Kidney tubule cell (primary cell): ENCODE results near the gene CLDN10.

ENCODE experiments used
- DNase-seq: peaks from one replicate; pipeline ENCODE4 v3.0.0-alpha.2; 2018; ENCODE audit warnings: low spot score

The CLDN10 gene

DNA sequence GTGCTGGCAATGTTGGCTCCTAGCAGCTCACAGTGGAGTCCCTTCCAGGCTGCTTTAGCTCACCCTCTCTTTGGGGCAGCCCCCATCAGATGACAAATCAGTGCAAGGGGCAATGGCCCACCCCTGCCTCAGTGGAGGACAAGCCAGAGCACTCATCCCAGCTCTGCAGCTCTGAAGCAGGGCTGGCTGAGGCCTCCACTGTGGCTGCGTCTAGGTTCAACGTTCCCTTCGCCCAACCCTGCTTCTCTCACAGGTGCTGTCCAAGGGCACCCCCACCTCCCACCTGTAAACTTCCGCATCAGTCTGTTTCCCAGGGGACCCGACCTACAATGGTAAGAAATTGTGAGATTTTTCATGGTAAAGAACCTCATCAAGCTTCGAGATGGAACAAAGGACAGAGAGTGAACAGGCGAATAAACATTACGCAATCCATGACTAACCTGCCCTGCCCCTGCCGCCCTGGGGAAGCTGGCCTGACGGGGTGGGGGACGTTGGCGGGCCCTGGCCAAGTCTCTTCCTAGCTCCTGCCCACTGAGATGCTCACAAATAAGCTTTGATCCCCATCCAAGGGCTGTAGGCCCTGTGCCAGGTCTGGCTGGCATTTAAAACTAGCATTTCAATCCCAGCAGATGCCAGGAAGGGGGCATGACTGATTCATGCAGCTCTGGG lies 51.5 kb downstream of the CLDN10 start:
- peak; percentile 86 for DNase-seq

GRCh38 chr13:95604556-95604915 lies 52.0 kb downstream of the CLDN10 start:
- DNase-seq: no peak

DNA sequence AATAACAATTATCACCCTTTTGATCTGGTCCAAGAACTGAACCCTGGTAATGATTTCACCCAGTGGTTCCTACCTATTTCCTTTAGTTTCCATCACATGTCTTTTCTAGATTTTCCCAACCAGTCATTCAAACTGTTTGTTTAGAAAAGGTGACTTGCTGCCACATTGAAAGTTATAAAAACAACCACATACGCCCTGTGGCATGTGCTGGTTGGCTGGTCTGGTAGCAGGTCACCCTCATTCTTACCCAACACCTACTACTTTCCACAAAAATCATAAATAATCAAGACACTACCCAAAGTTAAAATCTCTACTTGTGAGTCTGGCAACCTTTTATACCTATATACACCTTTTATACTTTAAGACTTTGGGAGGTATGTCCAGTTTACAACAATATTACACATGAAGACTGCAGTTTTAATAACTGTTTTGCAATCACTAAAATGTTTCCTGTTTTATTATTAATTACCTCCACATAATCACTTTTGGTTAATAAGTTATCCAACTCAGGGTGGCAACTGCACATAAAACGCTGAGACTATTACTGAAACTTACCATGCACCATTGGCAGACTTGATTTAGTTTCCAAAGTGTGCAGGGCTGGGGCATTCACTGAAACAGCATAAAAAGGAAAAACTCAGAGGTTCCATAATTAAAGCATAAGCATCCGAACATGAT lies 53.1 kb downstream of the CLDN10 start:
- DNase-seq: peak; percentile 76

GRCh38 chr13:95607366-95607765 lies 54.8 kb downstream of the CLDN10 start:
- DNase-seq: peak; percentile 87

GRCh38 chr13:95608640-95609323 lies 56.3 kb downstream of the CLDN10 start:
- DNase-seq: no peak

DNA sequence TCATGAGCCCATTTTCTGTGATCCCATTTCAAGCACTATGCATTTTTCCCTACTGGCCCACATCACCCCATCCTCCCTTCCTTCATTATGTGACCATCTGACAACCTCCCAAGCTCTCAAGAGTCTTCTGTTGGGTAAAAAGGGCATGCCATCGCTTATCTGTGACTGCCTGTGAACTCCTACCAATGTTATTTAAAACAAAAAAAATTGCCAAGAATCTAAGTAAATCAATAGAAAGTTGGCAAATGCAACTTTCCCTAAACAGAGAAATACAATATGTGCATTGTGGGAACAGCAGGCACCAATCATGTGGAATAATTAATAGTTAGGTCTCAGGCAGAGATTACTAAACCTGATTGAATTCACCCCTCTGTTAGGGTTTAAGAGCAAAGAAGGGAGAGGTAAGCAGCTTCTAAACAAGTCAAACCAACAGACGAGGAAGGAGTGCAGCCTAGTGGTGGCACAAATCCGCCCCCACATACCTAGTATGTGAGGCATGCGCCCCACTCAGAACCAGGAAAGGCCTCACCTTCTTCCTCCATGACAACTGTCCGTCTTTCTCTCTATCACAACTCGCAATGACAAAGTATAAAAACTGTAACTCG lies 62.2 kb downstream of the CLDN10 start:
- DNase-seq: peak; percentile 63

DNA sequence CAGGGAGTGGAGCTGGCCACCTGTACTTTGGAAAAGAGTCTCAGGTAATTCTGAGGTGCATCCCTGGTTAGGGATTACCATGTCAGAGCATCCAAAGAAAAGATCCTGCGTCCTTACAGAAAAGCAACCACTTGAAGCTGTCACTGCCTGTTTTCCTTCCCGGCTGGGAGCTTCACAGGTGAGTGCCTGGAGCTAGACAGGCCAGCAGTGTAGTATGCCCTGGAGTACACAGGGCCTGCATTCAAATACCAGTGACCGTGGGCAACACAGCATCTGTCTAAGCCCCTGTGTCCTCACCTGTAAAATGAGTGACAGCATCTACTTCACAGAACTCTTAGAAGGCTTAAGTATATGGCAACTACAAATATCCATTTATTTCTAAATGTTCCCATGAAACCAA lies 63.0 kb downstream of the CLDN10 start:
- peak; percentile 12 for DNase-seq

DNA sequence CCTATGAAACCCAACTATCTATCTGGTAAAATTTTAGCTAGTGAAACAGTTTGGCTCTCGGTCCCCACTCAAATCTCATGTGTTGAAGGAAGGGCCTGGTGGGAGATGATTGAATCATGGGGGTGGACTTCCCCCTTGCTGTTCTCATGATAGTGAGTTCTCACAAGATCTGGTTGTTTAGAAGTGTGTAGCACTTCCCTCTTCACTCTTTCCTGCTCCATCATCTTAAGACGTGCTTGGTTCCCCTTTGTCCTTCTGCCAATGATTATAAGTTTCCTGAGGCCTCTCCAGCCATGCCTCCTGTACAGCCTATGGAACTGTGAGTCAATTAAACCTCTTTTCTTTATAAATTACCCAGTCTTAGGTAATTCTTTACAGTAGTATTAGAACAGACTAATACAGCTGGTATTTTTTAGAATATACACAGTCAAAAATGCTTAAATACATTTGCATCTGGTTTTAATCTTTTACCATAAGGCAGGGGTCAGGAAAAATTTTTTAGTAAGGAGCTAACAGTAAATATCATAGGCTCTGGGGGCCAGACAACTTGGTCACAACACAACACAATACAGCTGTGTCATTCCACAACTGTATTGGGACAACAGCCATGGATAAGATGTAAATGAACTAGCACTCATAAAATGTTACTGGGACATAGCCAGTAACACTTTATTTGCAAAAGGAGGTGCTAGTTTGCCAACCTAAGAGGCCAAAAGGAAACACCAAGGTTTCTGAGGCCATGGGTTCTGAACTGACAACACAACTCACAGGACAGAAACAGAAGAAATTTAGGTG lies 67.7 kb downstream of the CLDN10 start:
- no peak for DNase-seq

DNA sequence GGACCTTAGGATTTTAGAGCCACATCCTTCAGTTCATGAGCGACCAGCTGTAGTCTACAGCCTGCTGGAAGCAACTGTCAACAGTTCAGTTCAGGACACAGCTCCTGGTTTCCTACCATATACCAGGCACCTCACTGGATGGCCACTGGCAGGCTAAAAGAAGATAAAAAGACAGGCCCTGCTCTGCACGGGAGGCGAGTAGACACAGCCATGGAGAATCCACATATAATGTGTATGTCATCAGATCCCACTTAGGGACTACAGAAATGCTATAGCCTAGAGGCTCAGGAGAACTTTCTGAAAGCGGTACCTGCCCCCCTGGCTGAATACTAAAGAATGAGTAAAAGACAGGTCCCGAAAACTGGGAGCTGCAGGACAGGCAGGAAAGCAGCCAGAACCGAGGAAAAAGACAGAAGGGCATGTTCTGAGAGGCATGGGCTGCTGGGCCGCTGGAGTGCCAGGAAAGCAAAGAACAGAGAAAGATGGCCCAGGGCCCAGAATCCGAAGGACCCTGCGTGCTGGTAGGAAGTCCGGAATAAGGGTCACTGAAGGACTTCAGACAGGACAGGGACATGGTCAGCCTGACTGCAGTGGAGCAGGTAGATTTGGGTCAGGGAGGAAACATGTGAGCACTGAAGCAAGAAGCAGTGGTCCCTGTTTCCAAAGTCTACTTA lies 68.4 kb downstream of the CLDN10 start:
- DNase-seq: no peak

GRCh38 chr13:95623141-95623540 lies 70.6 kb downstream of the CLDN10 start:
- DNase-seq: peak; percentile 88

DNA sequence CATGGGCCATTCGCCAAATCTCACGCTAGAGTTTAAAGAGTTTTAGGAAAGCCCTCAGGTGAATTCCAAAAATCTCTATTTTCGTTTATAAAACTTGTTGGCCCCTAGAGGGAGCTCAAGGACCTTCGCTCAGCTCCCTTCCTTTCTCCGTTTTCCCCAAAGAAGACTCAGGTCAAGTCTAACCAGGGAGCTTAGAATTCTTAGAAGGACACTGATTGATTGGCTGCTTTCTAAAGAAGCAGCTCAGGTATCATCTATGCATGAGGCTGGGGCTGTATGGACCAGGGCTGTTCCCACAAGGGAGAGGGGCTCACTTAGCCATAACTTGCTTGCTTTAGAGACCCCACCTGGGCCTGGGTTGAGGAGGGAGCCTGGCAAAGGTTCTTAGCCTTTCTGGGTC lies 71.5 kb downstream of the CLDN10 start:
- peak; percentile 77 for DNase-seq

DNA sequence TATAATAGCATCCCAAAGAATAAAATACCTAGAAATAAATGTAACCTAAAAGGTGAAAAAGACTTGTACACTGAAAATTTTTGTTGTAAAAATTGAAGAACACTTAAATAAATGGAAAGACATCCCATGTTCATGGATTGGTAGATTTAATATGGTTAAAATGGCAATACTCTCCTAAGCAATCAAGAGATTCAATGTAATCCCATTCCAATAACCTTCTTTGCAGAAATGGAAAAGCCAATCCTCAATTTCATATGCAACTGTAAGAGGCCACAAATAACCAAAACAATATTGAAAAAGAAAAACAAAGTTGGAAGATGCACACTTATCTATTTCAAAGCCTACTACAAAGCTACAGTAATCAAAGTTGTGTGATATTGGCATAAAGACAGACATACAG lies 74.2 kb downstream of the CLDN10 start:
- no peak for DNase-seq

DNA sequence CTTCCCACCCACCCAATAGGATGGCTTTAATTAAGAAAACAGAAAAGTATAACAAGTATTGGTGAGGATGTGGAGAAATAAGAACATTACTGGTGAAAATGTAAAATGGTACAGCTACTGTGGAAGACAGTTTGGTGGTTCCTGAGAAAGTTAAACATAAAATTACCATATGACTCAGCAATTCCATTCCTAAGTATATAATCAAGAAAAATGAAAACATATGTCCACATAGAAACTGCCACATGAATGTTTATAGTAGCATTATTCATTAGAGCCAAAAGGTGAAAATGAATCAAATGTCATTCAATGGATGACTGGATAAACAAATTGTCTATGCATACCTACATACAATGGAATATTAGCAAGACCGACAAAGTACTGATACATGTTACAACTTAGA lies 75.1 kb downstream of the CLDN10 start:
- no peak for DNase-seq

- DNase-seq: no peak
Measured at GRCh38 chr13:95628488-95628887, 76.0 kb downstream of the CLDN10 start.

- no peak for DNase-seq
Measured at GRCh38 chr13:95629071-95629470, 76.6 kb downstream of the CLDN10 start.
